Fibroblast of peridontal ligament (primary cell): Measurements from ENCODE around the gene AGRP.
"Not testable (repeated sequence)": the region's sequence is repeated elsewhere in the genome, so short reads cannot be mapped to it uniquely, and the experiment has no call there.

Experiments
- DNase-seq: peaks from one replicate; pipeline ENCODE4 v3.0.0-alpha.2; 2010; ENCODE audit errors: extremely low read depth

Gene AGRP

GRCh38 chr16:67504031-67505021 lies 21.0 kb upstream of the AGRP start:
- DNase-seq: peak; percentile 58

- DNase-seq: peak; percentile 88
Measured at GRCh38 chr16:67499106-67499505, 15.8 kb upstream of the AGRP start.

GRCh38 chr16:67490335-67491096 lies 7.2 kb upstream of the AGRP start:
- peak; percentile 79 for DNase-seq

- no peak for DNase-seq
Measured at GRCh38 chr16:67489401-67490083, 6.2 kb upstream of the AGRP start.

GRCh38 chr16:67487561-67487960 lies 4.2 kb upstream of the AGRP start:
- DNase-seq: not testable (repeated sequence)

GRCh38 chr16:67486805-67487204 lies 3.5 kb upstream of the AGRP start:
- DNase-seq: no peak

- DNase-seq: no peak
Measured at GRCh38 chr16:67483731-67484525, 581 bp upstream of the AGRP start.

- no peak for DNase-seq
Measured at GRCh38 chr16:67482233-67482924, 968 bp downstream of the AGRP start.

GRCh38 chr16:67481561-67482232 lies 1.6 kb downstream of the AGRP start:
- DNase-seq: peak; percentile 41

- peak; percentile 97 for DNase-seq
Measured at GRCh38 chr16:67480833-67481560, 2.4 kb downstream of the AGRP start, which contains the start of gene ATP6V0D1. Gene ATP6V0D1 (minus strand): TSS chr16:67481157. CDS start chr16:67481086, 71 bp downstream.

GRCh38 chr16:67477960-67478554 lies 5.3 kb downstream of the AGRP start:
- DNase-seq: no peak

- no peak for DNase-seq
Measured at GRCh38 chr16:67474551-67475455, 8.5 kb downstream of the AGRP start.

- DNase-seq: no peak
Measured at GRCh38 chr16:67471758-67472384, 11.5 kb downstream of the AGRP start.

- DNase-seq: no peak
Measured at GRCh38 chr16:67470359-67470758, 13.0 kb downstream of the AGRP start.

GRCh38 chr16:67468731-67469130 lies 14.6 kb downstream of the AGRP start:
- no peak for DNase-seq

GRCh38 chr16:67466581-67466980 lies 16.8 kb downstream of the AGRP start:
- no peak for DNase-seq

- DNase-seq: no peak
Measured at GRCh38 chr16:67464565-67464964, 18.8 kb downstream of the AGRP start.
